SH-SY5Y (cell line): ENCODE measurements around the gene FUT3.

Experiments used
- GATA2 ChIP-seq: IDR thresholded peaks from 2 replicates; pipeline ENCODE4 v1.6.1; 2011; ENCODE audit warnings: mild to moderate bottlenecking, low read depth, low read length
- GATA3 ChIP-seq: IDR thresholded peaks from 2 replicates; pipeline ENCODE4 v1.6.1; 2011; ENCODE audit warnings: low read depth, mild to moderate bottlenecking, low read length, moderate library complexity

FUT3 gene

GRCh38 chr19:5822181-5822844 lies 28.9 kb downstream of the FUT3 start:
- no peak for TF ChIP-seq GATA2

GRCh38 chr19:5821521-5822180 lies 29.6 kb downstream of the FUT3 start:
- TF ChIP-seq GATA2 (no peak), GATA3 (no peak)

- TF ChIP-seq GATA3: no peak
- no peak for TF ChIP-seq GATA2
Observed at GRCh38 chr19:5820785-5821184, 30.5 kb downstream of the FUT3 start.

- TF ChIP-seq GATA2: no peak
- TF ChIP-seq GATA3: no peak
Observed at GRCh38 chr19:5818594-5818993, 32.7 kb downstream of the FUT3 start.

- no peak for TF ChIP-seq GATA3
- no peak for TF ChIP-seq GATA2
Observed at GRCh38 chr19:5817218-5817617, 34.0 kb downstream of the FUT3 start.

- TF ChIP-seq GATA2 (no peak), GATA3 (no peak)
Observed at GRCh38 chr19:5814852-5815246, 36.4 kb downstream of the FUT3 start.

- TF ChIP-seq GATA2: no peak
- no peak for TF ChIP-seq GATA3
Observed at GRCh38 chr19:5814123-5814851, 37.0 kb downstream of the FUT3 start.

- no peak for TF ChIP-seq GATA3
Observed at GRCh38 chr19:5811117-5811516, 40.1 kb downstream of the FUT3 start.

- TF ChIP-seq GATA3 (no peak), GATA2 (no peak)
Observed at GRCh38 chr19:5809469-5809868, 41.8 kb downstream of the FUT3 start.

GRCh38 chr19:5809053-5809452 lies 42.2 kb downstream of the FUT3 start:
- TF ChIP-seq GATA2 (no peak), GATA3 (no peak)

- TF ChIP-seq GATA3: no peak
- TF ChIP-seq GATA2: no peak
Observed at GRCh38 chr19:5808120-5808816, 43.0 kb downstream of the FUT3 start.

GRCh38 chr19:5806905-5807304 lies 44.3 kb downstream of the FUT3 start:
- TF ChIP-seq GATA3 (no peak), GATA2 (no peak)

- TF ChIP-seq GATA2 (no peak), GATA3 (no peak)
Observed at GRCh38 chr19:5806133-5806489, 45.1 kb downstream of the FUT3 start.

GRCh38 chr19:5805462-5806132 lies 45.7 kb downstream of the FUT3 start:
- TF ChIP-seq GATA3 (no peak), GATA2 (no peak)
